ENCODE results near the gene HES5.

- TF ChIP-seq CREB1 (CRISPR knock-in tag; IDR thresholded peaks at IDR 0.05; ENCODE audit: low read depth), result no peak
- no peak for TF ChIP-seq CTCF (conservative IDR thresholded peaks at IDR 0.05; ENCODE audit: low read depth in 2 of 2)
- TF ChIP-seq POLR2AphosphoS5 (IDR thresholded peaks at IDR 0.05; ENCODE audit: low read depth), result no peak
- TF ChIP-seq EZH2 (IDR thresholded peaks at IDR 0.05; ENCODE audit: low read depth, unreplicated experiment), result no peak
- TF ChIP-seq EZH2phosphoT487 (IDR thresholded peaks at IDR 0.05; ENCODE audit: unreplicated experiment), result no peak
- TF ChIP-seq ETS1 (IDR thresholded peaks at IDR 0.05), result no peak
- no peak for TF ChIP-seq REST (IDR thresholded peaks at IDR 0.05; ENCODE audit: unreplicated experiment)
- no peak for TF ChIP-seq ZNF114 (CRISPR knock-in tag; IDR thresholded peaks at IDR 0.05)
- TF ChIP-seq JUNB (IDR thresholded peaks at IDR 0.05; ENCODE audit: unreplicated experiment), result no peak
- TF ChIP-seq STAT1 (IDR thresholded peaks at IDR 0.05; ENCODE audit: unreplicated experiment), result no peak
Observed at GRCh38 chr1:2515763-2516080, 14.3 kb downstream of the HES5 start.
